H1 (cell line): ENCODE measurements around the gene HEBP1. TPM values are rescaled to one million over a fixed set of nuclear protein-coding genes. Genes with fewer than 3 reads are reported as not detected.

Experiments used
- CTBP2 ChIP-seq: IDR thresholded peaks from 2 replicates; pipeline ENCODE4 v1.7.0; 2011; ENCODE audit warnings: borderline replicate concordance, mild to moderate bottlenecking, moderate library complexity, mixed read lengths, low read length; ENCODE audit not compliant: insufficient read depth, insufficient read length
- EP300 ChIP-seq, 2 experiments: IDR thresholded peaks; 1 replicate in 1 of 2; 2 replicates in 1 of 2; pipeline ENCODE4 v1.6.1; 2011 to 2012; ENCODE audit warnings: low read depth in 2 of 2, low read length in 2 of 2, mild to moderate bottlenecking in 2 of 2, borderline replicate concordance in 1 of 2, inconsistent platforms in 1 of 2, moderate library complexity in 1 of 2
- GABPA ChIP-seq: IDR thresholded peaks from 2 replicates; pipeline ENCODE4 v1.6.1; 2011; ENCODE audit warnings: mild to moderate bottlenecking, low read length, moderate library complexity, borderline replicate concordance; ENCODE audit not compliant: insufficient read depth
- SRF ChIP-seq: IDR thresholded peaks from 2 replicates; pipeline ENCODE4 v1.6.1; 2011; ENCODE audit warnings: mild to moderate bottlenecking, low read depth, low read length, moderate library complexity
- polyA plus RNA-seq, 7 experiments: library from polyadenylated mRNA; depleted of rRNA in 3 of 7; stranded (reverse) in 5 of 7; unstranded in 2 of 7; fragments of >200 nt in 5 of 7; fragments of 200-250 nt in 2 of 7; gene quantifications; 1 replicate in 5 of 7; 2 replicates in 1 of 7; 4 replicates in 1 of 7; pipeline versions ENCODE4 v1.2.1 to v1.2.3, GENCODE V29; 2011 to 2013; ENCODE audit warnings: missing spikeins in 2 of 7, mixed read lengths in 2 of 7
- total RNA-seq: library from RNA; stranded (reverse); fragmentation: NEBNext Ultra II Directional; extraction: Animal tissue kit (Norgen Biotek cat#: 25700); gene quantifications from 2 replicates; pipeline ENCODE4 v1.2.1, GENCODE V29; 2021
- TF ChIP-seq, protein P1 (sequence below): IDR thresholded peaks from 2 replicates; pipeline ENCODE4 v1.6.1; 2011; ENCODE audit warnings: low read depth, mild to moderate bottlenecking, low read length; ENCODE audit not compliant: insufficient read depth

Gene HEBP1
- total and polyA plus RNA-seq, 2 of the 8 experiments (the other 6 are each of a cell fraction or from before 2014, with no cell fraction given): 30.8 to 56.1 TPM

DNA sequence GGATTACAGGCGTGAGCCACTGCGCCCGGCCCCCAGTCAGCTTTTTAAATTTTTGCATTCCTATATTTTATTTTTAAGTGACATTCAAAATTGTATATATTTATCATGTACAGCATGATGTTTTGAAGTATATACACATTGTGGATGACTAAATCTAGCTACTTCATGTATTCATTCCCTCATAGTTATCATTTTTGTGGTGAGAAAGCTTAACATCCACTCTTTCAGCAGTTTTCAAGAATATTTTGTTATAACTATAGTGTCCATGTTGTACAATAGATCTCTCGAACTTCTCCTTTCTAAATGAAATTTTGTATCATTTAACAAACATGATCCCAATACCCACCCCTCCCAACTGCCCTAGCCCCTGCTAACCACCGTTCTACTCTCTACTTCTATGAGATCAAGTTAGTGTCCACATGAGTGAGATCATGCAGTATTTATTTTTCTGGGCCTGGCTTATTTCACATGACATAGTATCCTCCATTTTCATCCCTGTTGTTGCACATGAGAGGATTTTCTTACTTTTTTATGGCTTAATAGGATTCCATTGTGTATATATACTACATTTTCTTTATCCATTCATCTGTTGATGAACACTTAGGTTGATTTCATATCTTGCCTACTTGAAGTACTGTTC, 8.8 kb upstream of the HEBP1 start (continued):
- TF ChIP-seq CTBP2 (no peak), SRF (no peak), EP300 (IDR thresholded peaks at IDR 0.05; ENCODE audit: borderline replicate concordance in 1 of 2, low read depth in 2 of 2, low read length in 2 of 2) (no peak), GABPA (no peak)
- TF ChIP-seq, protein P1, sequence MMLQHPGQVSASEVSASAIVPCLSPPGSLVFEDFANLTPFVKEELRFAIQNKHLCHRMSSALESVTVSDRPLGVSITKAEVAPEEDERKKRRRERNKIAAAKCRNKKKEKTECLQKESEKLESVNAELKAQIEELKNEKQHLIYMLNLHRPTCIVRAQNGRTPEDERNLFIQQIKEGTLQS: no peak
